HG03159 (cell line): ENCODE results near the gene MTIF3.

Experiments
- ATAC-seq: cut with Tn5 transposase; IDR thresholded peaks from one replicate; pipeline ENCODE4 v1.9.1; 2021; ENCODE audit warnings: mild to moderate bottlenecking, moderate library complexity; ENCODE audit not compliant: unreplicated experiment

MTIF3 gene

GRCh38 chr13:27449936-27450828 lies at the start of gene MTIF3:
Gene MTIF3, minus strand, starts transcription at chr13:27450564. Its CDS starts 10,116 bp downstream, at chr13:27440448.
- ATAC-seq = peak; percentile 79

DNA sequence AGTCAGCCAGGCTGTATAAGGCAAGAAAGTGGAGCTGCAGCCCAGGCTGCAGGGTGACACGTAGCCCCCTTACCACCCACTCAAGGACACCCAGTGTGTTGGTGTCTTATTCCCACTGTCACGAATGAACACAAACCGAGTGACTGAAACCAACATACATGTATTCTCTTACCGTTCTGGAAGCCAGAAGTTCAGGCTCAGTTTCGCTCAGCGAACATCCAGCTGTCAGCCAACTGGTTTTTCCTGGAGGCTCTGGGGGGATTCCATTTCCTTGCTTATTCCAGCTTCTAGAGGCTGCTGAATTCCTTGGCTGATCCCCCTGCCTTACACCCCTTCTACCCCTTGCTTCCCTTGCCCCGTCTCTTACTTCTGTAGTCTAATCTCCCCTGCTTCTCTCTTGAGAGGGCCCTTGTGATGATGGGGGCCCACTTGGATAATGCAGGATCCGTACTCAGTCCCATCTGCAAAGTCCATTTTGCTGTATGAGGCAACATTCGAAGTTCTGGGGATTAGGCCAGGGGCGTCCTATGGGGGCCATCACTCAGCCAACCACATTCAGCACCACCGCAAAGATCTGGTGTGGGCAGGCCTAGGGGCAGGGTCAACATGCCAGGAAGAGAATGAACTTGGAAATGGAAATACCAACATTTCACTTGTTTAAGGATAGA lies 47.3 kb upstream of the MTIF3 start:
- no peak for ATAC-seq

DNA sequence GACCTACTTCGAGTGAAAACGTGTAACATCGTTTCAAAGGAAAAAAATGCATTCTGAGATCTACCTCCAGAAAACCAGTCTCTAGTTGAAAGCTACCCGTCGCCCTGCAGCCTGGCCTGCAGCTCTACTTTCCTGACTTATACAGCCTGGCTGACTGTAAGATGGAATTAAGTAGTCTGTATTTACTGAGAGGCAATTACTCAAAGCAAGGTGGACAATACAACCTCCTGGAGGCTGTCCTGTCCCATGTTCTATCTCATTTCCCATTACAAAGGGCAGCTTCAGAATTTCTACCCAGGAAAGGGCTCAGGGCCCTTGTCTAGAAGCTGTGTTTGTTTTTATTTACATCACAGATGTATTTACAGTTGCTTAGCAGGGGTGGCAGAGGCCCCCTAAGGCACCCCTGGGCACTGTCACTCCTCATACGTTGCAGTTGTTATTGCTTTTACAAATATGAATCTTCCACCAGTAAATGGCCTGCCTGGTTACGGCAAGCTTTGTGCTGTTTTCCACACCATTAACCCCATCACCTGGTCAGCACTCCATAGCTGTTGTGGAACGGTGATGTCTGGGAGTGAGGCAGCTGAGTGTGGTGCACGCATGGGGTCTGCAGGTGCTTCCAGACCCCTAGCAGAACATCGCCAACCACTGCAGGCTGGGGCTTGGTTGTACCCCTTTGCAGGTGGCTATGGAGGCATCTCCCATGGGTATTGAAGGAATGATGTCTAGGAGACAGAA lies 46.3 kb upstream of the MTIF3 start:
- ATAC-seq = no peak

- ATAC-seq = no peak
Measured at GRCh38 chr13:27496006-27496405, 45.6 kb upstream of the MTIF3 start.

DNA sequence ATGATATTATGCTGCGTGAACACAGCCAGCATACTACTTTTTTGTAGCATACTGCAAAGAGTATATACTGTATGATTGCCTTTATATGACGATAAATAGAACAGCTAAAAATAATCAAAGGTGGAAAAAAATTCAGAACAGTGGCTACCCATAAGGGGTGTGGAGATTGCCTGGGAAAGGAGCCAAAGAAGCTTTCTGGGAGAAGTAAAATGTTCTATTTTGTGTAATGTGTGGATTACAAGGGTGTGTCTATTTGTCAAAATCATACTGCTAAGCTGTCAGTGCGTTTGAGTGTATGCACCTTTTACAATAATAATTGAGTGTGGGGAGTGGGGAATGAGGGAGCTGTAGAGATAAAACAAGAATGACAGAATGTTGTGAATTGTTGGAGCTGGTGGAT lies 45.2 kb upstream of the MTIF3 start:
- ATAC-seq = no peak

DNA sequence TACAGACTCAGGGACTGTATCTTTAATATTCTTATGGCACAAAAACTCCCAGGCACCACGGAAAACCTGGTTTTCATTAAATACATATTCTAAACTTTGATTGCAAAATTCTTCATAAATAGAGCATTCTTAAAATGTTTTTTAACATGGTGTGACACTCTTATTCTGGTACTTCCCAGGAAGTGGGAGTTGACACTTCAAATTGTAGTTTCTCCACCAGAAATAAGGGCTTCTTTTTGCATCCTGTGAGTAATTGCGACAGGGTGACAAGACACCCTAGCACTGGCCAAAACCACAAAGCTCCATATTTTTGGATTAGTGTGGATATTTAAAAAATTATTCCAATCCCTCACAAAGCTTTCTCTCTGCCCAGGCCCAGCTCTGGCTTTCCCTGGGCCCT lies 43.6 kb upstream of the MTIF3 start:
- no peak for ATAC-seq

DNA sequence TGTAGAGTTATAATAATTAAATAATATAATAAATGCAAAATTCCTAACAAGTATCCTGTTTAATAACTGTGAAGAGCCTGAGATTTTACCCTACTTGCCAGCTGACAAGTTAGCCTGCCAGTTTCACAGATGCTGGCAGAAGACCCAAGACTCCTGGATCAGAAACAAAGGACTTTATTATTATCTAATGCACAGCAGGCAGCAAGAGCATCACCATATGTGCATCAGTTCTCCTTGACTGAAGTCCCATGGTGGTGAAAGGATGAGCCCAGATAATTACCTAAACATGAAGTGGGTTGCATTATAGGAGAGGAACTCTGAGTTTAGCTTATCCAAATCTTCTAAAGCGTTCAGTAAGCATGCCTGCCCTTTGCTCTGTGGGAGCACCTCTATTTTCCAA lies 39.1 kb upstream of the MTIF3 start:
- no peak for ATAC-seq

- ATAC-seq = no peak
Measured at GRCh38 chr13:27487776-27488175, 37.4 kb upstream of the MTIF3 start.

DNA sequence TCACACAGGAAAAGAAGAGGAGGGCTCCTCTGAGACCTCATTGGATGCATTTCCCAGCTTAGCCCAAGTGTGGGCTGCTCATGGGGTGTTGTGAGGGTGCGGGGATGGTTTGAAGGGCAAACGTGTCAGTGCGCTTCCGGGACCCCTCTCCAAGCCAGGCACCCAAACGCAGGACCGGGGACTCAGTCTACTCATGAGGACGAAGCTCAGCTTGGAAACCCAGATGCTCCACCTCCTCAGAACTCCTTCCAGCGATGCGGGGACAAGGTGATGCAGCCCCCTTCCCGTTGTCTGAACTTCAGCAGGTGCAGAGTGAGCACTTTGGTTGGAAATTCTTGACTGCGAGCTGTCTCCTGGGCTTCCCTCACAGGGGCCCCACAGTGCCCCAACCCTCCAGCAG lies 33.1 kb upstream of the MTIF3 start:
- no peak for ATAC-seq

DNA sequence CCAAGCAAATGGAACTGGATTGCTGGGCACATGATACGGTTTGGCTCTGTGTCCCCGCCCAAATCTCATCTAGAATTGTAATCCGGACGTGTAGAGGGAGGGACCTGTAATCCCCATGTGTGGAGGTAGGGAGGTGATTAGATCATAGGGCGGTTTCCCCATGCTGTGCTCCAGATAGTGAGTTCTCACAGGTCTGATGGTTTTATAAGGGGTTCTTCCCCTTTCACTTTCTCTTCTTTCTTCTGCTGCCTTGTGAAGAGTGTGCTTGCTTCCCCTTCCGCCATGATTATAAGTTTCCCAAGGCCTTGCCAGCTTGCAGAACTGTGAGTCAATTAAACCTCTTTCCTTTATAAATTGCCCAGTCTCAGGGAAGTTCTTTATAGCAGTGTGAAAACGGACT lies 32.6 kb upstream of the MTIF3 start:
- ATAC-seq = peak; percentile 98

DNA sequence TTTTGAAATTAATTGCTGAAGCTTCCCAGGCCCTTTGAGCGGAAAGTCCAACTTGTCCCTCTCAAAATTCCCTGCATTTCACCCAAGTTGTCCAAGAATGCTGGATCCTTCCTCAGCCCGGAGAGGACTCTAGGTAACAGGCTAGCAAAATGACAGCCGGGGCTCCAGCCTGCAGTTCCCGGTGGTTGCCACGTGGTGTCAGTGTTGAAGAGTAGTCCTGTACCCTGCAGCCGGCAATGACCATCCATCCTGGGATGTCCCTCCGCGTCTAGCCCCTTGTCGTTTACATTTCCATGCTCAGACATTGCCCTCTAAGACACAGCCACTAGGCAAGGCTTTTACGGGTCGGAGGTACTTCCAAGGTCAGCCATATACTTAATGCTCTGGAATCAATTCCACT lies 31.4 kb upstream of the MTIF3 start:
- ATAC-seq = no peak

DNA sequence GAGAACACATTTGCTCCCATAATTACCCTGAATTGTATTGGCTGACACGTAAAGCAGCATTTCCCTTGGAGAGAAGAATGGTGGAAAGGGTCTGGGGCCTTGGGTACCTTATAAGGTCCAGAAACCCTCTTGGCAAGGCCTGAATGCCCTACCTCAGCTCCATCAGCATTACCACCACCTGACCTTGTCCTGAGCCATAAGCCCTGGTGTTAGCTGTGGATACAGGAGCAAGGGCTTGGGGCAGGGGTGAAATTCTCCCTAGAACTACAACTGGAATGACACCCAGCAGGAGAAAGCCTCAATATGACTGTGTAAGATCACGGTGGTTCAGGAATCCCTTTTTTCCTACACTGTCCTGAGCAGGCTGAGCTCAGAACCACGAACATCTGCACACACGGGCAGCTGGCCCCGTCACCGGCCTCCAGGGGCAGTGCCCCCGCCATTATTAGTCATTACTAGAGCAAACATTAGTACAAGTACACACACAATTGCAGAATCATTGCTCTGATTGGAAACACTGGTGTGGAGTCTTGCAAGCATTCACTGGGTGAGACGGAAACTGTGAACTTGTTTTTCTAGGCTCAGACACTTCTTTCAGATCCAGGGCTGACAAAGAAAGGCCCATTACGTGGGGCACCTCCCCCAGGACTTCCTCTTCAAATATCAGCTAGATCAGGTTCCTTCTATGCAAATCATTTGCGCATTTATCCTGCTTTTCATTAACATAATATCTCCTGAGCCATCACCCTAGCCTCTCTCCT lies 26.8 kb upstream of the MTIF3 start:
- ATAC-seq = peak; percentile 69

GRCh38 chr13:27474751-27475268 lies 24.4 kb upstream of the MTIF3 start:
- ATAC-seq = no peak

- no peak for ATAC-seq
Measured at GRCh38 chr13:27472941-27473340, 22.6 kb upstream of the MTIF3 start.

DNA sequence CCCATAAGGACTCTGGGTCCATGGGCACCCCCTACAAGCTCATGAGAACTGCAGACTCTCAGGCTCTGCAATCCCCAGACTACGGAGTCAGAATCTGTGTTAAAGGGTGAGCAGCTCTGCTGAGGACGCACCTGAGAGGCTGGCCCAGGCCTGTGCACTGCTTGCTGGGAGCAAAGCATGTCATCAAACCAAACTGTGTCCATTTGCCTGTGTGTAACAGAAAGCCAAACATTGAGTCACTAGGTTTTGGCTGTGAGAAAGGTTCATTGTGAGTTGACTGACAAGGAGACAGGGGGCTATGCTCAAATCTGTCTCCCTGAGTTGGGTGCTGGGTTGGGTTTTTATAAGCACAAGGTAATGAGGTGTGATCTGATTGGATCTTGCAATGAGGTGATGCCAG lies 22.1 kb upstream of the MTIF3 start:
- ATAC-seq = no peak

DNA sequence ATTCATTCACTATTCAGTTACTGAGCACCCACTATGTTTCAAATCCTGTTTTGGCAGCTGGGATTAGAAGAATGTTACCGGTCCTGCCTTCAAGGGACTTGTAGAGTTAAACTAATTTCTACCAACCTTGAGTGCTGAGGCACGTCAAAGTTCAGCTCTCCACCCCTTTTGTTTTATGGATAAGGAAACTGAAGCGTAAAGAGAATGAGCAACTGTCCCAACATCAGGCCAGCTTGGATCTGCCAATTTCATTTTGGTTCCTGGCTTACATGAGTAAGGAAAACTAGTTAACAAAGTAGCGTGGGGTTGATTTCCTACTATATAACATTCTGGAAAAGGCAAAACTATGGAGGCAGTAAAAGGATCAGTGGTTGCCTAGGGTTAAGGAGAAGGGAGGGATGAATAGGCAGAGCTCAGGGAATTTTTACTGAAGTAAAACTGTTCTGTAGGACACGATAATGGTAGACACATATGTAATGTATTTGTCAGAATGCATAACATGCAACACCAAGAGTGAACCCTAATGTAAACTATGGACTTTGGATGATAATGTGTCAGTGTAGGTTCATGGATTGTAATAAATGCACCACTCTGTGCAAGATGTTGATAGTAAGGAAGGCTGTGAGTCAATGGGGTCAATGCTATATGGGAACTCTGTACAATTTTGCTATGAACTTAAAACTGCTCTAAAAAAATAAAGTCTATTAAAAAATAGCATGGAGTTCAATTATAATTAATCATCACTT lies 19.9 kb upstream of the MTIF3 start:
- no peak for ATAC-seq

GRCh38 chr13:27466513-27466912 lies 16.1 kb upstream of the MTIF3 start:
- no peak for ATAC-seq

GRCh38 chr13:27465611-27466010 lies 15.2 kb upstream of the MTIF3 start:
- ATAC-seq = no peak

DNA sequence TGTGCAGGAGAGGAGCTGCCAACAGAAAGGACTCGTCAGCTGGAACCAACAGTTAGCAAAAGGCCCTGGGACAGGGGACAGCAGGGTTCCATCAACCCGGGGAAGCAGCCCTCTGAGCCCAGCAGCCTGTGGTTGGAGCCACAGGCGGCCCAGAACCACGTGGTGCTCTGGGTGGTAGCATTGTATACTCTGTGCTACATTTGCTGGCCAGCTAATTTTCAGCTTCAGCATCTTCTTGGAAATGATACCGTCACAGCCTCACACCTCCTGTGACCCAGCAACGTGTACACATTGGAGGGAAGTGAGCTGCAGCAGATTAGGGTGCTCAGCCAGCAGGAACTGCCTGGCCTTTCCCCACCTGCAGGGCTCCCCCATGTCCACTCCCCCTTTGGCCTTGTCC lies 13.1 kb upstream of the MTIF3 start:
- no peak for ATAC-seq
